GM18873 (cell line): ENCODE data around the gene LRRC32.

Experiments
- ATAC-seq: cut with Tn5 transposase; IDR thresholded peaks from one replicate; pipeline ENCODE4 v1.9.1; 2021; ENCODE audit warnings: mild to moderate bottlenecking, moderate library complexity, moderate number of reproducible peaks; ENCODE audit not compliant: unreplicated experiment, low FRiP score

Gene LRRC32

GRCh38 chr11:76665921-76666351 lies 4.6 kb downstream of the LRRC32 start:
- no peak for ATAC-seq

- no peak for ATAC-seq
Observed at GRCh38 chr11:76665172-76665571, 5.4 kb downstream of the LRRC32 start.

GRCh38 chr11:76664578-76665061 lies 5.9 kb downstream of the LRRC32 start:
- ATAC-seq: no peak

- no peak for ATAC-seq
Observed at GRCh38 chr11:76663912-76664440, 6.6 kb downstream of the LRRC32 start.

- ATAC-seq: no peak
Observed at GRCh38 chr11:76663486-76663810, 7.1 kb downstream of the LRRC32 start.

GRCh38 chr11:76662656-76663485 lies 7.7 kb downstream of the LRRC32 start:
- ATAC-seq: no peak

- no peak for ATAC-seq
Observed at GRCh38 chr11:76661834-76662434, 8.6 kb downstream of the LRRC32 start.

- ATAC-seq: no peak
Observed at GRCh38 chr11:76661306-76661751, 9.2 kb downstream of the LRRC32 start.

- no peak for ATAC-seq
Observed at GRCh38 chr11:76660533-76661305, 9.8 kb downstream of the LRRC32 start.

- no peak for ATAC-seq
Observed at GRCh38 chr11:76659672-76660532, 10.6 kb downstream of the LRRC32 start.

GRCh38 chr11:76658651-76659650 lies 11.6 kb downstream of the LRRC32 start:
- ATAC-seq: no peak

GRCh38 chr11:76658231-76658630 lies 12.3 kb downstream of the LRRC32 start:
- no peak for ATAC-seq

- no peak for ATAC-seq
Observed at GRCh38 chr11:76657187-76658170, 13.1 kb downstream of the LRRC32 start.

GRCh38 chr11:76656571-76657081 lies 13.9 kb downstream of the LRRC32 start:
- no peak for ATAC-seq

- no peak for ATAC-seq
Observed at GRCh38 chr11:76656050-76656531, 14.5 kb downstream of the LRRC32 start.

GRCh38 chr11:76655501-76656049 lies 15.0 kb downstream of the LRRC32 start:
- no peak for ATAC-seq

GRCh38 chr11:76654980-76655379 lies 15.6 kb downstream of the LRRC32 start:
- no peak for ATAC-seq
